Measurements from ENCODE around the gene LYST. TPM values are rescaled to one million over a fixed set of nuclear protein-coding genes. Genes with fewer than 3 reads are reported as not detected.

The LYST gene
- total RNA-seq, 2 donors from 2014 or later = 21.9 to 41.7 TPM

GRCh38 chr1:235873045-235873444, 6.3 kb upstream of the LYST start:
- DNase-seq (ENCODE audit: low spot score) = no peak
- no peaks in the 10 kb centered on the region for H3K27me3 ChIP-seq (replicated peaks; ENCODE audit: insufficient read depth)
- intact Hi-C loops (cut with DNase I) = no loop called here
- no peaks in the 10 kb centered on the region for H3K36me3 ChIP-seq
- no peaks in the 10 kb centered on the region for H3K9me3 ChIP-seq
- WGBS = 71% methylated on average over 1 of the region's 1 CpG
- no peaks in the 10 kb centered on the region for H3K4me1 ChIP-seq (replicated peaks)
- TF ChIP-seq POLR2A (IDR thresholded peaks at IDR 0.05) = no peak
- TF ChIP-seq POLR2AphosphoS5 (IDR thresholded peaks at IDR 0.05) = no peak
- TF ChIP-seq CTCF (IDR thresholded peaks at IDR 0.05) = no peak
- no peak overlapping the region for H3K4me3 ChIP-seq
- no peak overlapping the region for H3K27ac ChIP-seq

GRCh38 chr1:235872270-235872669, 5.6 kb upstream of the LYST start:
- intact Hi-C loops (cut with DNase I) = no loop called here
- no peaks in the 10 kb centered on the region for H3K4me1 ChIP-seq (replicated peaks)
- H3K27ac ChIP-seq = no peak overlapping the region
- H3K36me3 ChIP-seq = no peaks in the 10 kb centered on the region
- 84% methylated on average over 6 of the region's 6 CpGs for WGBS
- TF ChIP-seq CTCF (IDR thresholded peaks at IDR 0.05) = no peak
- no peak for TF ChIP-seq POLR2A (IDR thresholded peaks at IDR 0.05)
- no peak for TF ChIP-seq POLR2AphosphoS5 (IDR thresholded peaks at IDR 0.05)
- DNase-seq (ENCODE audit: low spot score) = no peak
- H3K9me3 ChIP-seq = no peaks in the 10 kb centered on the region
- no peak overlapping the region for H3K4me3 ChIP-seq
- H3K27me3 ChIP-seq (replicated peaks; ENCODE audit: insufficient read depth) = no peaks in the 10 kb centered on the region

- intact Hi-C loops (cut with DNase I) = loop anchor here (2.0 to 10.0 kb wide), 3 partner anchors 103 to 363 kb away; partner anchors contain the start of genes B3GALNT2 and NID1
- TF ChIP-seq POLR2AphosphoS5 (IDR thresholded peaks at IDR 0.05) (no peak), POLR2A (IDR thresholded peaks at IDR 0.05) (no peak), CTCF (IDR thresholded peaks at IDR 0.05) (no peak)
- Histone ChIP-seq H3K4me3 (no peak overlapping the region), H3K9me3 (no peaks in the 10 kb centered on the region), H3K27me3 (replicated peaks; ENCODE audit: insufficient read depth) (no peaks in the 10 kb centered on the region), H3K4me1 (replicated peaks) (no peaks in the 10 kb centered on the region), H3K27ac (peak overlapping the region; percentile 96 to 97), H3K36me3 (no peaks in the 10 kb centered on the region)
- DNase-seq (ENCODE audit: low spot score) = no peak
- 76% methylated on average over 9 of the region's 9 CpGs for WGBS
Observed at GRCh38 chr1:235867903-235868469, 1.3 kb upstream of the LYST start.

GRCh38 chr1:235866913-235867845, 473 bp upstream of the LYST start:
- H3K27ac ChIP-seq = peak overlapping the region; percentile 96 to 97
- H3K9me3 ChIP-seq = no peaks in the 10 kb centered on the region
- no peaks in the 10 kb centered on the region for H3K4me1 ChIP-seq (replicated peaks)
- no peak for TF ChIP-seq POLR2A (IDR thresholded peaks at IDR 0.05)
- peak in 1 of 4 experiments; percentile 1 for TF ChIP-seq CTCF (IDR thresholded peaks at IDR 0.05)
- peak; percentile 93 for TF ChIP-seq POLR2AphosphoS5 (IDR thresholded peaks at IDR 0.05)
- H3K27me3 ChIP-seq (replicated peaks; ENCODE audit: insufficient read depth) = no peaks in the 10 kb centered on the region
- intact Hi-C loops (cut with DNase I) = loop anchor here (2.0 to 10.0 kb wide), 3 partner anchors 104 to 362 kb away; partner anchors contain the start of genes B3GALNT2 and NID1
- H3K4me3 ChIP-seq = peak overlapping the region; percentile 96 to 97
- DNase-seq (ENCODE audit: low spot score) = peak; percentile 96
- H3K36me3 ChIP-seq = no peaks in the 10 kb centered on the region
- 3% methylated on average over 18 of the region's 56 CpGs for WGBS

Measured in prostate gland (tissue), 2 donors.